Loucy (cell line): ENCODE results near the gene ENDOD1.
"Not testable (repeated sequence)": the region's sequence is repeated elsewhere in the genome, so short reads cannot be mapped to it uniquely, and the experiment has no call there.

ENCODE experiments used
- H2AFZ ChIP-seq: fragments of 200-600 bp; sonication (generic); 2 replicates; pipeline ENCODE4 v1.6.0; 2016; ENCODE audit warnings: antibody characterized with exemption, mild to moderate bottlenecking, low read length, moderate library complexity
- H3F3A ChIP-seq: fragments of 200-600 bp; 2 replicates; pipeline ENCODE4 v1.6.0; 2016; ENCODE audit warnings: antibody characterized with exemption, low read depth, mild to moderate bottlenecking
- H3K27me3 ChIP-seq: fragments of 200-600 bp; sonication (generic); 2 replicates; pipeline ENCODE4 v1.6.1; 2014; ENCODE audit warnings: low read length, mild to moderate bottlenecking; ENCODE audit not compliant: insufficient read depth, poor library complexity, severe bottlenecking
- H3K36me3 ChIP-seq: fragments of 200-600 bp; sonication (generic); 2 replicates; pipeline ENCODE4 v1.6.1; 2016; ENCODE audit warnings: low read length; ENCODE audit not compliant: insufficient read depth
- H3K4me1 ChIP-seq: fragments of 200-600 bp; sonication (generic); 2 replicates; pipeline ENCODE4 v1.5.1; 2014; ENCODE audit warnings: low read length, mild to moderate bottlenecking; ENCODE audit not compliant: insufficient read depth, poor library complexity, severe bottlenecking
- H3K4me2 ChIP-seq: fragments of 200-600 bp; sonication (generic); 2 replicates; pipeline ENCODE4 v1.6.0; 2014; ENCODE audit warnings: antibody characterized with exemption, low read length, low read depth, mild to moderate bottlenecking; ENCODE audit not compliant: poor library complexity, severe bottlenecking
- H3K4me3 ChIP-seq: fragments of 200-600 bp; sonication (generic); 2 replicates; pipeline ENCODE4 v1.5.1; 2014; ENCODE audit warnings: low read length, mild to moderate bottlenecking, mixed read lengths; ENCODE audit not compliant: poor library complexity, severe bottlenecking
- H3K79me2 ChIP-seq: fragments of 200-600 bp; sonication (generic); 2 replicates; pipeline ENCODE4 v1.6.1; 2014; ENCODE audit warnings: low read length; ENCODE audit not compliant: insufficient read depth
- H3K9ac ChIP-seq: fragments of 200-600 bp; sonication (generic); 2 replicates; pipeline ENCODE4 v1.6.0; 2014; ENCODE audit warnings: mild to moderate bottlenecking, low read depth, low read length, moderate library complexity; ENCODE audit not compliant: poor library complexity, severe bottlenecking
- H3K9me2 ChIP-seq: fragments of 200-600 bp; sonication (generic); replicated peaks from 2 replicates; pipeline ENCODE4 v1.6.1; 2016; ENCODE audit warnings: low read depth, low read length, mixed read lengths
- H3K9me3 ChIP-seq: fragments of 200-600 bp; sonication (generic); 2 replicates; pipeline ENCODE4 v1.6.1; 2014; ENCODE audit warnings: mild to moderate bottlenecking, antibody characterized with exemption, low read length, low read depth; ENCODE audit not compliant: insufficient read depth
- H4K20me1 ChIP-seq: fragments of 200-600 bp; sonication (generic); 2 replicates; pipeline ENCODE4 v1.6.0; 2014; ENCODE audit warnings: antibody characterized with exemption, low read length, mild to moderate bottlenecking; ENCODE audit not compliant: insufficient read depth, poor library complexity, severe bottlenecking
- EZH2phosphoT487 ChIP-seq: fragments of 200-600 bp; IDR thresholded peaks from 2 replicates; pipeline ENCODE4 v1.6.1; 2018; ENCODE audit warnings: antibody characterized with exemption, mild to moderate bottlenecking, moderate library complexity, borderline replicate concordance
- TF ChIP-seq, protein P1 (sequence below): fragments of 200-600 bp; sonication (generic); conservative IDR thresholded peaks from 2 replicates; pipeline ENCODE4 v1.5.1; 2014; ENCODE audit warnings: mild to moderate bottlenecking, antibody characterized with exemption, low read length

Gene ENDOD1

GRCh38 chr11:95044010-95044409, 45.6 kb upstream of the ENDOD1 start:
- Histone ChIP-seq H2AFZ (no peak overlapping the region), H4K20me1 (no peaks in the 10 kb centered on the region), H3K79me2 (no peaks in the 10 kb centered on the region), H3K9me3 (no peaks in the 10 kb centered on the region), H3K4me1 (no peaks in the 10 kb centered on the region), H3K4me2 (no peak overlapping the region), H3K4me3 (no peak overlapping the region), H3K36me3 (no peaks in the 10 kb centered on the region), H3K9ac (no peak overlapping the region), H3F3A (no peaks in the 10 kb centered on the region), H3K27me3 (no peaks in the 10 kb centered on the region), H3K9me2 (no peaks in the 10 kb centered on the region)
- TF ChIP-seq, protein P1, sequence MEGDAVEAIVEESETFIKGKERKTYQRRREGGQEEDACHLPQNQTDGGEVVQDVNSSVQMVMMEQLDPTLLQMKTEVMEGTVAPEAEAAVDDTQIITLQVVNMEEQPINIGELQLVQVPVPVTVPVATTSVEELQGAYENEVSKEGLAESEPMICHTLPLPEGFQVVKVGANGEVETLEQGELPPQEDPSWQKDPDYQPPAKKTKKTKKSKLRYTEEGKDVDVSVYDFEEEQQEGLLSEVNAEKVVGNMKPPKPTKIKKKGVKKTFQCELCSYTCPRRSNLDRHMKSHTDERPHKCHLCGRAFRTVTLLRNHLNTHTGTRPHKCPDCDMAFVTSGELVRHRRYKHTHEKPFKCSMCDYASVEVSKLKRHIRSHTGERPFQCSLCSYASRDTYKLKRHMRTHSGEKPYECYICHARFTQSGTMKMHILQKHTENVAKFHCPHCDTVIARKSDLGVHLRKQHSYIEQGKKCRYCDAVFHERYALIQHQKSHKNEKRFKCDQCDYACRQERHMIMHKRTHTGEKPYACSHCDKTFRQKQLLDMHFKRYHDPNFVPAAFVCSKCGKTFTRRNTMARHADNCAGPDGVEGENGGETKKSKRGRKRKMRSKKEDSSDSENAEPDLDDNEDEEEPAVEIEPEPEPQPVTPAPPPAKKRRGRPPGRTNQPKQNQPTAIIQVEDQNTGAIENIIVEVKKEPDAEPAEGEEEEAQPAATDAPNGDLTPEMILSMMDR, result no peak
- no peak for TF ChIP-seq EZH2phosphoT487

DNA sequence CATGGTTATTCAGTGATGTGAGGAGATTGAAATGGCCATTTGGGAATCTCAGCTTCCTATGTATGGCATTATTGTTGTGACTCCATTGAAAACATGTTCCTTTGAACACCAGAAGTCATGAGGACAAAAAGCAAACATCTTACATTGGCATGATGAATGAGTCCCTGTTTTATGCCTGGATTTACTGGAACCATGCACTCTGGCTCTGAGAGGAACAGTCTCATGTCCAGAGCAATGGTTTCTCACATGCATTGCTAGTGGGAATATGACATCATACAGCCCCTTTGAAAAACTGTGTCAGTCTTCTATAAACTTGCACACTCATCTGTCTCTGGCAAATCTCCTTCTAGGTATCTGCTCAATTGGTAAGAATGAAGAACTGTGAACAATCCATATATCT, 43.8 kb upstream of the ENDOD1 start:
- H3K4me2 ChIP-seq, result no peak overlapping the region
- H3K9me3 ChIP-seq, result no peaks in the 10 kb centered on the region
- no peaks in the 10 kb centered on the region for H3F3A ChIP-seq
- H3K9me2 ChIP-seq, result no peaks in the 10 kb centered on the region
- H4K20me1 ChIP-seq, result no peaks in the 10 kb centered on the region
- no peaks in the 10 kb centered on the region for H3K4me1 ChIP-seq
- H3K27me3 ChIP-seq, result no peaks in the 10 kb centered on the region
- no peaks in the 10 kb centered on the region for H3K36me3 ChIP-seq
- H3K4me3 ChIP-seq, result no peak overlapping the region
- no peak for TF ChIP-seq EZH2phosphoT487
- TF ChIP-seq, protein P1, result no peak
- H3K9ac ChIP-seq, result no peak overlapping the region
- no peak overlapping the region for H2AFZ ChIP-seq
- no peaks in the 10 kb centered on the region for H3K79me2 ChIP-seq

DNA sequence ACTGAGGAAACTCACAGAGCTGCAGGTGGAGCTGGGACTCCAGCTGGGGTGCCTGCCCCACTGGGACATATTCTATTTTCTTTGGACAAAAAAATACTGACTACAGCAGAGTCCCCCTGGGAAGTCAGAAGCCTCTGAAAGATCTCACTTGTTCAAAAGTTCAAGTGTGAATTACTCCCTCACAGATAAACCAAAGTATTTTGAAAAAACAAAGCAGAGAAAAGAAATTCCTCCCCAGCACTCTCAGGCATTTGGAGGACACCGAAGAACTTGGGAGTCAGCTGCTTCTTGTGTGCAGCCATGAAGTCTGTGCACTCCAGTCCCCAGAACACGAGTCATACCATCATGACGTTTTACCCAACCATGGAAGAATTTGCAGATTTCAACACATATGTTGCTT, 40.5 kb upstream of the ENDOD1 start, which contains the start of gene KDM4F:
KDM4F (plus strand) TSS at position 301 of the 400 bp plus-strand sequence.
- not testable (repeated sequence) for H3K27me3 ChIP-seq, H3K4me3 ChIP-seq, H3K4me2 ChIP-seq

GRCh38 chr11:95050595-95051202, 38.9 kb upstream of the ENDOD1 start:
- Histone ChIP-seq H3K36me3 (no peaks in the 10 kb centered on the region), H3K79me2 (no peaks in the 10 kb centered on the region), H3K9me2 (no peaks in the 10 kb centered on the region), H3K9me3 (no peaks in the 10 kb centered on the region), H3K27me3 (no peaks in the 10 kb centered on the region), H3F3A (no peaks in the 10 kb centered on the region), H3K4me1 (no peaks in the 10 kb centered on the region), H3K4me2 (no peak overlapping the region), H4K20me1 (no peaks in the 10 kb centered on the region), H3K9ac (no peak overlapping the region), H3K4me3 (no peak overlapping the region), H2AFZ (no peak overlapping the region)
- TF ChIP-seq, protein P1, result no peak
- no peak for TF ChIP-seq EZH2phosphoT487

More for the DNA sequence above, 40.5 kb upstream of the ENDOD1 start, which contains the start of gene KDM4F:
- H3K9me3 ChIP-seq, H3K9ac ChIP-seq, H3K9me2 ChIP-seq, H3K79me2 ChIP-seq, H3K36me3 ChIP-seq, H2AFZ ChIP-seq, H4K20me1 ChIP-seq, H3K4me1 ChIP-seq, H3F3A ChIP-seq: not testable (repeated sequence)
